GM19351 (cell line): ENCODE data around the gene SSX2IP.

Source experiments
- ATAC-seq: cut with Tn5 transposase; IDR thresholded peaks from one replicate; pipeline ENCODE4 v1.9.1; 2021; ENCODE audit warnings: mild to moderate bottlenecking, moderate library complexity; ENCODE audit not compliant: unreplicated experiment

Gene SSX2IP

DNA sequence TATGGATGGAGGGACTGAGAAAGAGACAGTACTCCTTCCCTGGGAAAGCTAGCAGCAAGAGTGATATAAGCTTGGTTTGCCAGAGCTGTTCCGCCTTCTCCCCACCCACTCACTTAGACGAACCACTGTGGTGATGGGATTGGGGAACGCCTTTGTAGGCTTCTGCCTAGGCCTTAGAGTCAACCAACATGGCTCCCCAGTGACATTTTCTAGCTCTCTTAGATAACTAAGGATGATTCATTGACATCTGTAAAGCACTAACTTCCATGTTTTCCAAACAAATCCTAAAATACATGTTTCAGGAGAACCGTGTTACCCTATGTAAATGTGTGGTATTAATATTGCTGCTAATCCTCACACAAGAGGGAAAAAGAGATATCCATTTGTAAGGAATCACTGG lies 21.6 kb upstream of the SSX2IP start:
- no peak for ATAC-seq

GRCh38 chr1:84711121-84711520 lies 20.9 kb upstream of the SSX2IP start:
- ATAC-seq = no peak

DNA sequence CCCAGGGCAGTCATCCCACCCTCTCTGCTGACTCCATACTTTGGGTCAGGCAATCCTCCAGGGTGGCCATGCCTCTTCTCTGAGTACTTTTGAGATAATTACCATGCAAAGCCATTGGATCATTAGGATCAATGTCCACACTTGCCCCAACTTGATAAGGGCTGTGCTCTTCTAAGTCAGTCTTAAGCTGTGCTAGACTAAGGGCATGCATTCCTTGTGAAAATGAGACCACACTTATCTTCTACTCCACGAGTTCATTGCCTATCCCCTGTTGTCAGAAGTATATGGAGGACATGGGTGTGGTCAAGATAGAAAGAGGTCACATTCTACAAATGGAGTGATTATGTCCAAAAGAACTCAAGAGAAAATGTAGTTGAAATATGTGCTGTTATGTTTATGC lies 18.9 kb upstream of the SSX2IP start:
- ATAC-seq = no peak

GRCh38 chr1:84708031-84708430 lies 17.8 kb upstream of the SSX2IP start:
- no peak for ATAC-seq

DNA sequence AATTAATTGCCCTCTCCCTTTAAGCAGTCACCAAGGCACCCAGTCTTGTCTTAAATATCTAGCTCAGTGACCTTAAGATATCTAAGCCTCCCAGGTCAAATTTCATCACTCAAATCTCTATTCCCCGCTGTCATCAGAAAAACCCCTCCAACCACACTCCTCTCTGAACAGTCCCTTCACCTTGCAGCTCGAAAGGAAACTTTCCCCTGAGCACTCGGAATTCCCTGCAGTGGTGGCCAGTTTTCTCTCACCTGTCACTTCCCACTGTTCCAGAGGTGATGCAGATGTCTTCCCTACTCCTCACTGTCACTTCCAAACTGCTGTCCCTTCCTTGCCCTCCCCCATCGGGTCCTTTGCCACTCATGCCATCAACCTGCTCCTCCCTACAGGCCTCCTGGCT lies 15.3 kb upstream of the SSX2IP start:
- no peak for ATAC-seq

- ATAC-seq = no peak
Measured at GRCh38 chr1:84704872-84705417, 14.7 kb upstream of the SSX2IP start.

DNA sequence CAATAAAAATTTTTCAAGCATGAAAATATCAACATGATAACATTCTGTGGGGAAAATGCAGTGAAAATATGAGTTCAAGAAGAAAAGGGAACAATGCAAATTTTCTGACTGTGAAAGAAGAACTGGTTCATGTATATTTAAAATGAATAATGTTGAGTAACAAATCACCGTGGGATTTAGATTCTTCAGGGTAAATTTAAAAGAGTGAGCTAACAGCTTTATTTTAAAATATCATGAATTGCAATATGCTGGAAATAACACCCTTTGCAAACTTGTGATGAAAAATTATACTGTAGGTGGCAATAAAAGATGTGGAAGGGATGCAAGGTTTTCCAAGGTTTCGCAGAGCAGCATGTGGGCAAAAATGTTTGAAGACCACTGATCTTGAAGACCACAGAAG lies 13.2 kb upstream of the SSX2IP start:
- ATAC-seq = no peak

GRCh38 chr1:84702143-84702542 lies 11.9 kb upstream of the SSX2IP start:
- ATAC-seq = no peak

- ATAC-seq = no peak
Measured at GRCh38 chr1:84701376-84701775, 11.1 kb upstream of the SSX2IP start.

- ATAC-seq = peak; percentile 85
Measured at GRCh38 chr1:84700070-84700469, 9.8 kb upstream of the SSX2IP start.

DNA sequence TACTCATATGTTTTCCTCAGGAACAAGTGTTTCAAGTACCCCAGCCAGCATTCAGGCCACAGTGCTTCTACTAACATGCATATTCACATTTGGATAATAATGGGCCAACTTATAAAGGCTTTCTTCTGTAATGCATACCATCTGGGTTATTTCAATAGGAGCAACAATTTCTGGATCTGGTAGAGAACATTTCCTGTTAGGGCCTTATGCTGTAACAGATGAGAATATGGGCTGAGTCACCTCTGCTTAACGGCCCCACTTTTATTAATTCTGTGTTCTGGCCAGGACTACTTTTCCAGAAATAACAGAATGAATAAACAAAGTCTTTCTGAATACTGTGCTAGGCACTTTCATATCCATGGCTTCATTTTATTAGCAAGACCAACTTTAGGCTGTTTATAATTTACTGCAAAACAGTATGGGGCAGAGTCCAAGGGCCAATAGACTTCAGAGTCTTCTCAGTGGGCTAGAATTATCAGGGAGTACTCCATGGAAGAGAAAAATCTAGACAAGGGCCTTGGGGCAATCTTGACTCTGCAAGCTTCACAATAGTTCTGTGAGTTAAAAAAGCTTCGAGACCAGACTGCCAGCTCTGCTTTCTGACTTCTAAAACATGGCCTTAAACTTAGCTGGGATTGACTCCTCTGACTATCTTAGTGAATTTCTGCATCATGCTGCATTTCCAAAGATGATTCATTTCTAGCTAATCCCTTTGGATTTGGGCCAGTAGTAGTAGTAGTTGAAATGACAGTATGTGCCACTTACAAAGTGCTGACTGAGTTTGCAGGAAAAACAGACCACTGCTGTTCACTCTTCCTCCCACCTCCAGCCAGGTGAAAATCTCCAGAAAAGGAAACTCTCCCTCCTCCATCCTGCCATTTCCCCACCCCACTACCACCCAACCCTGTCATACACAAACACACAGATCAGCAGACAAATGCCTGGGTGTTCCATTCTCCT lies 8.2 kb upstream of the SSX2IP start:
- ATAC-seq = no peak

DNA sequence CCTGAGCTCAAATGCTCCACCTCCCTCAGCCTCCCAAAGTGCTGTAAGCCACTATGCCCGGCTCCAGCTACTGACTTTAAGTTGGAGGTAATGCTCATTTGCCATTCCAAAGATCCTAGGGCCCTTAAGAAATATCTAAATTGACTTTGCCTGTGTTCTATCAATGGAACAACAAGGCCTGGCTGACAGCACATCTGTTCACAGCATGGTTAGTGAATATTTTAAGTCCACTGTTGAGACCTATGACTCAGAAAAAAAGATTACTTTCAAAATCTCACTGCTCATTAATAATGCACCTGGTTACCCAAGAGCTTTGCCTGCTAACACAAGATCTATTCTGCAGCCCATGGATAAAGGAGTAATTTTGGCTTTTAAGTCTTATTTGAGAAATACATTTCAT lies 3.5 kb upstream of the SSX2IP start:
- no peak for ATAC-seq

DNA sequence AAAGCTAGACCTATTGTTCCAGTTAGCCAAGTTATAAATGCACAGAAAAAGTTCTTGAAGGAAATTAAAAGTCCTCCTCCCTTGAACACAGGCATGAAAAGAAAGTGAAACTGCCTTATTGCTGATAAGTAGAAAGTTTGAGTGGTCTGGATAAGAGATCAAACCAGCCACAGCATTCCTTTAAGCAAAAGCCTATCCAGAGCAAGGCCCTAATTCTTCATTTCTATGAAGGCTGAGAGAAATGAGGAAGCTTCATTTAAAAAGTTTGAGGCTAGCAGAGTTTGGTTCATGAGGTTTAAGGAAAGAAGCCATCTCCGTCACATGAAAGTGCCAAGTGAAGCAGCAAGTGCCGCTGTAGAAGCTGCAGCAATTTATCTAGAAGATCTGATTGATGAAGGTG lies 2.7 kb upstream of the SSX2IP start:
- no peak for ATAC-seq

- ATAC-seq = no peak
Measured at GRCh38 chr1:84692391-84692790, 2.1 kb upstream of the SSX2IP start.

DNA sequence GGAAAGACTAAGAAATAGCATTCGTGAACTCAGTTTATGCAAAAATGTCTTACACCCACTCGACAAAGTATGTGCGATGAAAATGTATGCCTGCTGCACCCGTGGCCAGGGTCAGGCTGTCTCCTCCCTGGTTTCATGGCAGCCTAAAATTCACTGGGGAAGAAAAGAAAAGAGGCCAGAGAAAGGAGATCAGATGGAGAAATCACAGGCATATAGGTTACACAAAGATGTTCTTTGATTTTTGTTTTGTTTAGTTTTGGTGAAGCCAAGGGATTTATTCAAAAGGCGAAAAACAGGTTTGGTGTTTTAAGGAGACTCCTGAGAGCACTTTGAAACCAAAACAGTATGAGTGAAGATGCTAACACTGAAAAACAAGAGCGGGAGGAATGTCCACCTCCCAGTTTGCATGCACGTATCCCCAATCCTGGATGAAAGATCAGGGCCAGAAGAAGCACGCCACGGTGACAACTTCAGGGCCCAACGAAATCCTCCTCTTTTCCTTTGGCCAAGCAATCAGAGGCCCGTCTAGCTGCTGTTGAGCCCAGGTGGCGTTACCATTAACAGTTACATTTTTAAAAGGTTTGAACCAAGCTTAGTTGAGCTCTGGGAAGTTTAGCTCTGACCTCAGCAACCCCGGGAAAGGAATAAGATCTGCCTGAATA lies 992 bp upstream of the SSX2IP start:
- no peak for ATAC-seq

- ATAC-seq = peak; percentile 35
Measured at GRCh38 chr1:84689514-84690396, 506 bp downstream of the SSX2IP start.

DNA sequence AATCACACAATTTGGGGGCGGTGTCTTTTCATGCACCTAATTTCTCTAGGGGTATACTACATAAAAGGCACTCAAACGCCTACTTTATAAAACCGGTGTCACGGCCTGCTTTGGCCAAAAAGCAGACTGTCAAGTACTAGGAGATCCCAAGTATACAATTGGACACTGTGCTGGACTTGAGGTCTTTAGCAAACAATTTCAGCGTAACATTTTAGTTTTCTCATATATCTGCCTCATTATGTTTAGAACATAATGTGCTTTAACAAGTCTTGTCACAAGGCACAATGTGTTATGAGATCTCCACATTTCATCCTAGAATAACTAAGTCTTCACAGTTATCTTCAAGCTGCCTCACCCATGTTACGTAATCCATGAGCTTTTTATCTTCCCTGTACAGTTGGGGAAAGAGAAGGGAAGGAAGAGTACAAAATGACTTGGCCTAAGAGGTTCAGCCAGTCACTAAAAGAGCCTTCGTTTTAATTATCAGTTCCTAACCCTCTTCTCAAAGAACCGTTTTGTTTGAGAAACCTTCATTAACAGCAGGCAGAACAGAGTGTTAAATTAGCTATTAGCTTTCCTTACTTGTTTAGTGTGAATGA lies 1.7 kb downstream of the SSX2IP start:
- ATAC-seq = no peak

DNA sequence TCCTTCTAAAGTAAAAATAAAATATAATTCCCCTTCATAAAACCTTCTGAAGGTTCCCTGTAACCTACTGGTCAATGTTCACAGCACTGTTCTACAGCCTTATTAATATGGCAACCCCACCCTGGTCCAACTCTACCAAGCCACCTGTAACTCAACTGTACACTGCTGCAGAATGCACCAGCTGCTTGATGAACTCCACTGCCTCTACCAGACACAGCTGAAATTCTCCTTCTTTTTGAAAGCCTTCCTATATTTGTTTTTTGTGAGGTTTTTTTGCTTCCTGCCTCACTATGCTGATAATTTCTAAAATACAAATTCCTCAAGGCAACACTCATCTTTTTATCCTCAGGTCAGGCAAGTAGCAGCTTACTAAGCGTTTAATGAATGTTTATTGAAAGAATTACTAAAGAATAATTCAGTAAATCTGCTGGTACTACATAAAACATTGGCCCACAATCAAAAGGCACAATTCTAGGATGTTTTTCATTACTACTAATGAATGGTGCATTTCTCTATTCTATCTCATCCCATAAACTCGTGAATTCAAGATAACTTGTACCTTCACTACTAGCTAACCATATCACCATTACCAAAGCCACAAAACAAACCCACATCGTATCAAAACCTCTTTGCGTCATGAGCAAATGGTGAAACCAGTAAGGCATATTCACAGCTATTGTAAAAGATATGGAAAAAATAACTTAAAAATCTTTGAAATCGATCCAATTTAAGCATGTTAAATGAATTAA lies 2.4 kb downstream of the SSX2IP start:
- ATAC-seq = no peak

DNA sequence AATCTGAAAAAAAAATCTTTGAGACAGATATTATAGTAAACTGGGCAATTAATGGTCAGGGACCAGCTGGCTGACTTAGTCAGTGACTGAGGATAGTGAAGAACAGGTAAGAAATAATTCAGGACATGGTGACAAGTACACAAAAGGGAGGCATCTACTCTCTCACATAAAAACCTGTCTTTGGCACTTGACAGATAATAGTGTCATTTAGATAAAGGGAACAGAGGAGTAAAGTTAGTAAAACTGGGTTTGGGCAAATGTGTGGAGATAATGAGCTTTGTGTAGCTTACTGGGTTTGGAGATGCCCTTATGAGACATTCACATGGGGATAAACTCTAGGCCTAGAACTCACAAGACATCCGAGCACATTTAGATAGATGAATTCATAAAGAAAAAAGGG lies 4.0 kb downstream of the SSX2IP start:
- no peak for ATAC-seq

DNA sequence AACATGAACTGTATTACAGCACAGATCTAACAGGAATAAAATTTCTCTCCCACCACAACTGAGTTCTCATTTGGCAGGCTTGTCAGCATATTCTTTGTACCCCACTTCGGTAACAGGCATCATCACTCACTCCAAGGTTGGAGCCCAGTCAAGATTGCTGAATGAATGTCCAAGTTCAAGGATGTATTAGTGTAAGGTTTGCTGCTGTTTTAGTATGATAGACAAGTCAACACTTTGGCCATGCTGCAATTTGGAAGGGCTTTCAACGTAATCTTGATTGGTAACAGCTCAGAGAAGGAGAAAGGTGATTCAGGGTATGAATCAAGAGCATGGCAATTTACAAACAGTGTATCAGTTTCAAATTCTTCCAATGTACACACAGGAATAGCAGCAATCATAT lies 6.8 kb downstream of the SSX2IP start:
- ATAC-seq = no peak
